HepG2 (cell line): ENCODE measurements around the gene S100A4. TPM values are rescaled to one million over a fixed set of nuclear protein-coding genes. Genes with fewer than 3 reads are reported as not detected.
A peak's percentile ranks its signal among the peaks of the same experiment; 100 is the strongest.

Experiments used
- ATAC-seq: fragments of 200-7000 bp; cut with Tn5 transposase; 3 replicates; pipeline ENCODE4 v1.9.1; 2020; ENCODE audit warnings: mild to moderate bottlenecking, moderate library complexity
- BruUV-seq: library from RNA; stranded (reverse); fragments of 400-500 nt; replicated peaks from 2 replicates; lab custom pipeline; 2021; lab: Mats Ljungman, UMichigan
- CTCF ChIA-PET: fragments of 300-600 bp; formaldehyde crosslinking; extraction: SDS; loops from one replicate; lab custom pipeline; 2021; ENCODE audit warnings: low total read pairs, inconsistent platforms, low intra/inter-chr PET ratio; lab: Yijun Ruan, JAX
- POLR2A ChIA-PET: fragments of 350-600 bp; sonication (Branson Sonifier 250); formaldehyde crosslinking; loops from one replicate; lab custom pipeline; 2020; ENCODE audit warnings: antibody characterized with exemption, inconsistent platforms; lab: Yijun Ruan, JAX
- DNase-seq: peaks from one replicate; pipeline ENCODE4 v3.0.0-alpha.2; 2015; ENCODE audit warnings: low spot score
- FAIRE-seq: peaks from 3 replicates; lab custom pipeline; 2011; peaks lifted over from hg19 to GRCh38; lab: Jason Lieb, UNC
- H2AFZ ChIP-seq: one replicate; pipeline ENCODE4 v1.6.1; 2011; ENCODE audit warnings: low read length, inconsistent platforms
- H3K27ac ChIP-seq: fragments of 300-600 bp; 3 replicates; pipeline ENCODE4 v1.8.0; 2011; ENCODE audit warnings: mixed run types, mild to moderate bottlenecking, mixed read lengths, low read length, inconsistent platforms; ENCODE audit not compliant: insufficient read depth; ENCODE audit errors: extremely low read length
- H3K27me3 ChIP-seq, 2 experiments: fragments of 200-600 bp in 1 of 2; 2 replicates in 1 of 2; 3 replicates in 1 of 2; pipeline versions ENCODE4 v1.6.0 to v1.8.0; 2011; ENCODE audit warnings: low read length in 2 of 2, mild to moderate bottlenecking in 2 of 2, moderate library complexity in 2 of 2, inconsistent platforms in 1 of 2; ENCODE audit not compliant: insufficient read depth in 2 of 2, control insufficient read depth in 1 of 2
- H3K36me3 ChIP-seq, 2 experiments: fragments of 200-600 bp in 1 of 2; replicated peaks in 1 of 2; 2 replicates in 1 of 2; 3 replicates in 1 of 2; pipeline versions ENCODE4 v1.5.1 to v1.8.0; 2011; ENCODE audit warnings: low read length in 2 of 2, inconsistent platforms in 1 of 2; ENCODE audit not compliant: insufficient read depth in 2 of 2, control insufficient read depth in 1 of 2
- H3K4me1 ChIP-seq: 2 replicates; pipeline ENCODE4 v1.5.1; 2012; ENCODE audit warnings: low read length, inconsistent platforms; ENCODE audit not compliant: insufficient read depth
- H3K4me2 ChIP-seq: 2 replicates; pipeline ENCODE4 v1.6.0; 2011; ENCODE audit warnings: low read depth, low read length, inconsistent platforms
- H3K4me3 ChIP-seq, 3 experiments: fragments of 200-600 bp in 1 of 3; sonication (generic), shearing (Covaris generic) in 1 of 3; replicated peaks in 1 of 3; 2 replicates each; pipeline ENCODE4 v1.5.1; 2011 to 2016; ENCODE audit warnings: low read length in 3 of 3, inconsistent platforms in 2 of 3, low read depth in 2 of 3, mild to moderate bottlenecking in 2 of 3, control low read depth in 1 of 3, mixed read lengths in 1 of 3; ENCODE audit not compliant: insufficient read depth in 1 of 3
- H3K79me2 ChIP-seq: one replicate; pipeline ENCODE4 v1.6.1; 2011; ENCODE audit warnings: low read length, inconsistent platforms; ENCODE audit not compliant: insufficient read depth
- H3K9ac ChIP-seq: 2 replicates; pipeline ENCODE4 v1.6.0; 2011; ENCODE audit warnings: mild to moderate bottlenecking, low read depth, low read length, inconsistent platforms; ENCODE audit not compliant: insufficient read depth
- H3K9me3 ChIP-seq: 2 replicates; pipeline ENCODE4 v1.5.1; 2012; ENCODE audit warnings: mild to moderate bottlenecking, low read length
- H4K20me1 ChIP-seq: 2 replicates; pipeline ENCODE4 v1.6.0; 2011; ENCODE audit warnings: inconsistent platforms, mild to moderate bottlenecking, low read length, moderate library complexity; ENCODE audit not compliant: insufficient read depth
- ATF3 ChIP-seq: sonication (generic); formaldehyde crosslinking; IDR thresholded peaks from 2 replicates; pipeline ENCODE4 v1.4.0; 2020; ENCODE audit warnings: missing genetic modification reagents
- BHLHE40 ChIP-seq: IDR thresholded peaks from 2 replicates; pipeline ENCODE4 v1.6.1; 2011; ENCODE audit warnings: low read length, improper control_type of control experiment
- BRD4 ChIP-seq: sonication (generic); formaldehyde crosslinking; IDR thresholded peaks from 2 replicates; pipeline ENCODE4 v1.4.0; 2020; ENCODE audit warnings: missing genetic modification reagents
- CREB3 ChIP-seq: sonication (generic); formaldehyde crosslinking; IDR thresholded peaks from 2 replicates; pipeline ENCODE4 v1.5.0; 2020; ENCODE audit warnings: missing genetic modification reagents
- ESRRA ChIP-seq: sonication (generic); formaldehyde crosslinking; IDR thresholded peaks from 2 replicates; pipeline ENCODE4 v1.5.1; 2020; ENCODE audit warnings: mild to moderate bottlenecking, low read depth, missing genetic modification reagents
- FOXP4 ChIP-seq: sonication (generic); formaldehyde crosslinking; IDR thresholded peaks from 2 replicates; pipeline ENCODE4 v1.4.0; 2020; ENCODE audit warnings: missing genetic modification reagents
- KMT2A ChIP-seq: sonication (generic); formaldehyde crosslinking; IDR thresholded peaks from 2 replicates; pipeline ENCODE4 v1.4.0; 2020; ENCODE audit warnings: missing genetic modification reagents
- LCORL ChIP-seq, 2 experiments: fragments of 450-650 bp in 1 of 2; sonication (generic) in 1 of 2; formaldehyde crosslinking in 1 of 2; IDR thresholded peaks; 2 replicates each; pipeline versions ENCODE4 v1.5.0 to v1.6.1; 2017 to 2020; ENCODE audit warnings: antibody characterized with exemption in 1 of 2, missing genetic modification reagents in 1 of 2
- RNF2 ChIP-seq: fragments of 450-650 bp; conservative IDR thresholded peaks from 2 replicates; pipeline ENCODE4 v1.6.1; 2016; ENCODE audit warnings: low read depth
- ZNF331 ChIP-seq: sonication (generic); formaldehyde crosslinking; IDR thresholded peaks from 2 replicates; pipeline ENCODE4 v1.4.0; 2020; ENCODE audit warnings: missing genetic modification reagents
- ZNF550 ChIP-seq: sonication (generic); formaldehyde crosslinking; IDR thresholded peaks from 2 replicates; pipeline ENCODE4 v1.4.0; 2020; ENCODE audit warnings: mild to moderate bottlenecking, missing genetic modification reagents, borderline replicate concordance
- ZNF556 ChIP-seq: sonication (generic); formaldehyde crosslinking; IDR thresholded peaks from 2 replicates; pipeline ENCODE4 v1.4.0; 2020; ENCODE audit warnings: mild to moderate bottlenecking, missing genetic modification reagents, borderline replicate concordance
- ZNF713 ChIP-seq: sonication (generic); formaldehyde crosslinking; IDR thresholded peaks from 2 replicates; pipeline ENCODE4 v1.4.0; 2020; ENCODE audit warnings: mild to moderate bottlenecking, missing genetic modification reagents
- WGBS: methylation state at CpG from one replicate; pipeline ENCODE4 v1.1.6; 2017; ENCODE audit warnings: low lambda C conversion rate; 5-methylcytosine and 5-hydroxymethylcytosine counted together
- in situ Hi-C: cut with HindIII; loops from 2 replicates; pipeline ENCODE4 v1.10.0; 2017; ENCODE audit warnings: low pct_unique_long_range_greater_than_20kb; ENCODE audit not compliant: extremely low pct_ligation_motif_present
- intact Hi-C: fragments of 100-400 bp; cut with micrococcal nuclease; formaldehyde crosslinking; loops from one replicate; pipeline ENCODE4 v1.10.0; 2022; ENCODE audit not compliant: unreplicated experiment
- polyA plus RNA-seq, 8 experiments: library from polyadenylated mRNA; depleted of rRNA in 3 of 8; stranded (reverse) in 7 of 8; unstranded in 1 of 8; fragments of >200 nt; fragmentation: Illumina TruSeq in 4 of 8; extraction: Trizol in 4 of 8; gene quantifications; 2 replicates each; pipeline versions ENCODE4 v1.2.1 to v1.2.3, GENCODE V29; 2011 to 2016; ENCODE audit warnings: low read depth in 4 of 8, missing spikeins in 1 of 8, mixed read lengths in 1 of 8; ENCODE audit not compliant: insufficient read depth in 1 of 8
- total RNA-seq, 5 experiments: library from RNA; depleted of rRNA; stranded (reverse); fragments of >200 nt; fragmentation: Illumina TruSeq; extraction: Trizol; gene quantifications; 2 replicates each; pipeline ENCODE4 v1.2.3, GENCODE V29; 2016; ENCODE audit warnings: low read depth in 1 of 5
- TF ChIP-seq, protein P1 (sequence below): IDR thresholded peaks from 2 replicates; pipeline ENCODE4 v1.6.1; 2018; ENCODE audit warnings: missing genetic modification reagents
- TF ChIP-seq, protein P2 (sequence below): sonication (generic); formaldehyde crosslinking; IDR thresholded peaks from 2 replicates; pipeline ENCODE4 v1.9.0; 2022; ENCODE audit warnings: missing genetic modification reagents, mild to moderate bottlenecking, borderline replicate concordance

The S100A4 gene
- total and polyA plus RNA-seq, 2 of the 13 experiments (the other 11 are each of a cell fraction or from before 2014, with no cell fraction given), result 12.9 to 20.2 TPM

DNA sequence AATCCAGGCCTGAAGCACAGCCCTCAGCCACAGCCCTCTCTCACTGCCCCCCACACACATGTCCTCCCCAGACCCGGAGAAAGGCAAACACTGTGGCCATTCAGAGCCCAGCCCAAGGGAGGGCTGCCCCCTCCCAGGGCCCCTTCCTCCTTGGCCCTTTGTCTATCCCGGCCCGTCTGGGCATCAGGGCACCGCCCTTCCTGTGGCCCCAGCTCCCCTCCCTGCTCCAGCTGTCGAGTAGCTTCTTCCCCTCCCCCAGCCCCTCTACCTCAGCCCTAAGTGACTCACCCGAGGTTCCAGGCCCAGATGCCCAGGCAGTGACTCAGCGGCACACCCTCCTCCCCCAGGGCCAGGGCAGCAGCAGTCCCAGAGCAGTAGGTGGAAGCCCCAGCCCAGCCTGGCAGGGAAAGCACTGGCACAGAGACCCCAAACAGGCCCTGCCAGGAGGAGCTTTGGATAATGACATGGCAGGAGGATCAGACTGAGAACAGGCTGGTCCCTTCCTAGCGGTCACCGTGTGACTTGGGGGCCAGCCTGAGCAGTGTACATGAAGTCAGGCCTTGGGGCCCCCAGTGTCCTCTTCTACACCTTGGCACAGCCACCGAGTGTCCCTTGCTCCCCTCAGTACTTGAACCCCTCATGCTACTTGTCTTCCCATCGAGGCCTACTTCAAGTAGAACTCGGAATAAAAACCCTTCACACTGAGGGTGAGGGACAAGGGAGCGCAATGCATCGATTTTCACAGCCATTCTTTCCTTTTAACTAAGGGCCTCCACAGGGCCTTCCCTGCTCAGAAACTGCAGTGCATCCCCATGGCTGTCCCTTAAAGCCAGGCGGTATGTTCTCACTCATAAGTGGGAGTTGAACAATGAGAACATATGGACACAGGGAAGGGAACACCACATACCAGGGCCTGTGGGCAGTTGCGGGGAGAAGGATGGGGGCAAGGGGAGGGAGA lies 21.1 kb upstream of the S100A4 start:
- intact Hi-C loops (no loop called here), in situ Hi-C loops (loop anchor here (5.0 kb wide), 2 partner anchors 34 to 59 kb away; no protein-coding TSS in a partner anchor)
- WGBS, result 34% methylated on average over 14 of the region's 16 CpGs
- ChIA-PET POLR2A (interaction anchor here (0.6 to 3.1 kb wide), 18 partner anchors 9 to 161 kb away, joined by 3 to 49 read pairs (median 4); partner anchors contain the start of genes CHTOP, ILF2, INTS3 and S100A13), CTCF (interaction anchor here (1.0 to 3.5 kb wide), 2 partner anchors 34 to 56 kb away, joined by 3 to 42 read pairs; no protein-coding TSS in a partner anchor)
- BruUV-seq, result TSS peak; percentile 91
- H3K4me3 ChIP-seq, result peak overlapping the region in 1 of 3 experiments; percentile 48; a peak in 2 of 6 replicates
- H4K20me1 ChIP-seq, result no peaks in the 10 kb centered on the region
- no peaks in the 10 kb centered on the region for H3K9me3 ChIP-seq
- ATAC-seq (peak; percentile 82), DNase-seq (peak; percentile 89), FAIRE-seq (peak; percentile 48)
- peak overlapping the region; percentile 66 for H3K4me2 ChIP-seq
- peak overlapping the region; percentile 48 for H3K9ac ChIP-seq
- peaks cover 54% of the 10 kb centered on the region for H3K4me1 ChIP-seq
- no peaks in the 10 kb centered on the region for H3K27me3 ChIP-seq
- H3K36me3 ChIP-seq, result no peaks in the 10 kb centered on the region
- peak overlapping the region; percentile 35 for H3K27ac ChIP-seq
- no peaks in the 10 kb centered on the region for H3K79me2 ChIP-seq
- peak overlapping the region; percentile 34 for H2AFZ ChIP-seq
- TF ChIP-seq ATF3 (CRISPR knock-in tag), result peak; percentile 97
- peak; percentile 52; the same call in 1 of the 2 replicates for TF ChIP-seq ZNF331
- no peak for TF ChIP-seq BHLHE40
- TF ChIP-seq ZNF556 (CRISPR knock-in tag), result 0 out of 2 replicates have a peak, but pooled peaks have one; percentile 41
- TF ChIP-seq ESRRA, result peak; percentile 35; the same call in 1 of the 2 replicates
- TF ChIP-seq, protein P1, sequence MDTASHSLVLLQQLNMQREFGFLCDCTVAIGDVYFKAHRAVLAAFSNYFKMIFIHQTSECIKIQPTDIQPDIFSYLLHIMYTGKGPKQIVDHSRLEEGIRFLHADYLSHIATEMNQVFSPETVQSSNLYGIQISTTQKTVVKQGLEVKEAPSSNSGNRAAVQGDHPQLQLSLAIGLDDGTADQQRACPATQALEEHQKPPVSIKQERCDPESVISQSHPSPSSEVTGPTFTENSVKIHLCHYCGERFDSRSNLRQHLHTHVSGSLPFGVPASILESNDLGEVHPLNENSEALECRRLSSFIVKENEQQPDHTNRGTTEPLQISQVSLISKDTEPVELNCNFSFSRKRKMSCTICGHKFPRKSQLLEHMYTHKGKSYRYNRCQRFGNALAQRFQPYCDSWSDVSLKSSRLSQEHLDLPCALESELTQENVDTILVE (CRISPR knock-in tag), result no peak
- TF ChIP-seq RNF2, result 0 out of 2 replicates have a peak, but pooled peaks have one; percentile 15
- TF ChIP-seq BRD4 (CRISPR knock-in tag), result peak; percentile 36; the same call in 1 of the 2 replicates
- TF ChIP-seq ZNF713 (CRISPR knock-in tag), result no peak
- TF ChIP-seq LCORL (IDR thresholded peaks at IDR 0.05), result no peak
- TF ChIP-seq LCORL (CRISPR knock-in tag; IDR thresholded peaks at IDR 0.05), result peak; percentile 78
- TF ChIP-seq CREB3, result no peak
- TF ChIP-seq, protein P2, sequence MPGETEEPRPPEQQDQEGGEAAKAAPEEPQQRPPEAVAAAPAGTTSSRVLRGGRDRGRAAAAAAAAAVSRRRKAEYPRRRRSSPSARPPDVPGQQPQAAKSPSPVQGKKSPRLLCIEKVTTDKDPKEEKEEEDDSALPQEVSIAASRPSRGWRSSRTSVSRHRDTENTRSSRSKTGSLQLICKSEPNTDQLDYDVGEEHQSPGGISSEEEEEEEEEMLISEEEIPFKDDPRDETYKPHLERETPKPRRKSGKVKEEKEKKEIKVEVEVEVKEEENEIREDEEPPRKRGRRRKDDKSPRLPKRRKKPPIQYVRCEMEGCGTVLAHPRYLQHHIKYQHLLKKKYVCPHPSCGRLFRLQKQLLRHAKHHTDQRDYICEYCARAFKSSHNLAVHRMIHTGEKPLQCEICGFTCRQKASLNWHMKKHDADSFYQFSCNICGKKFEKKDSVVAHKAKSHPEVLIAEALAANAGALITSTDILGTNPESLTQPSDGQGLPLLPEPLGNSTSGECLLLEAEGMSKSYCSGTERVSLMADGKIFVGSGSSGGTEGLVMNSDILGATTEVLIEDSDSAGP, result peak; percentile 56; the same call in 1 of the 2 replicates
- TF ChIP-seq KMT2A (CRISPR knock-in tag), result no peak
- 0 out of 2 replicates have a peak, but pooled peaks have one; percentile 55 for TF ChIP-seq ZNF550
- TF ChIP-seq FOXP4 (CRISPR knock-in tag), result 0 out of 2 replicates have a peak, but pooled peaks have one; percentile 42
